WERI-Rb-1 (cell line): Measurements from ENCODE around the gene CPA4.

ENCODE experiments used
- DNase-seq: peaks from one replicate; pipeline ENCODE4 v3.0.0-alpha.2; 2020
- H3K27ac ChIP-seq: fragments of 250-450 bp; sonication (Bioruptor Pico); 2 replicates; pipeline ENCODE4 v1.5.1; 2020; ENCODE audit warnings: mild to moderate bottlenecking, moderate library complexity
- H3K27me3 ChIP-seq: fragments of 250-450 bp; sonication (Bioruptor Pico); 2 replicates; pipeline ENCODE4 v1.5.1; 2021; ENCODE audit warnings: mild to moderate bottlenecking, low read depth, moderate library complexity; ENCODE audit not compliant: insufficient read depth, severe bottlenecking
- H3K36me3 ChIP-seq: fragments of 250-450 bp; sonication (Bioruptor Pico); 2 replicates; pipeline ENCODE4 v1.5.1; 2020; ENCODE audit warnings: mild to moderate bottlenecking, moderate library complexity
- H3K4me3 ChIP-seq: 2 replicates; pipeline ENCODE4 v1.5.1; 2011; ENCODE audit warnings: low read depth, mild to moderate bottlenecking, control low read depth, low read length
- H3K9me3 ChIP-seq: fragments of 250-450 bp; sonication (Bioruptor Pico); 2 replicates; pipeline ENCODE4 v1.5.1; 2021; ENCODE audit warnings: mild to moderate bottlenecking, moderate library complexity; ENCODE audit not compliant: severe bottlenecking
- TF ChIP-seq, protein P1 (sequence below): IDR thresholded peaks from 2 replicates; pipeline ENCODE4 v1.5.1; 2011; ENCODE audit warnings: low read depth, mild to moderate bottlenecking, control low read depth, inconsistent platforms, low read length

CPA4 gene

GRCh38 chr7:130303127-130303526, 10.2 kb downstream of the CPA4 start:
- Histone ChIP-seq H3K9me3 (no peaks in the 10 kb centered on the region), H3K4me3 (no peak overlapping the region), H3K27ac (no peak overlapping the region), H3K36me3 (no peaks in the 10 kb centered on the region), H3K27me3 (no peaks in the 10 kb centered on the region)
- DNase-seq, result no peak
- TF ChIP-seq, protein P1, sequence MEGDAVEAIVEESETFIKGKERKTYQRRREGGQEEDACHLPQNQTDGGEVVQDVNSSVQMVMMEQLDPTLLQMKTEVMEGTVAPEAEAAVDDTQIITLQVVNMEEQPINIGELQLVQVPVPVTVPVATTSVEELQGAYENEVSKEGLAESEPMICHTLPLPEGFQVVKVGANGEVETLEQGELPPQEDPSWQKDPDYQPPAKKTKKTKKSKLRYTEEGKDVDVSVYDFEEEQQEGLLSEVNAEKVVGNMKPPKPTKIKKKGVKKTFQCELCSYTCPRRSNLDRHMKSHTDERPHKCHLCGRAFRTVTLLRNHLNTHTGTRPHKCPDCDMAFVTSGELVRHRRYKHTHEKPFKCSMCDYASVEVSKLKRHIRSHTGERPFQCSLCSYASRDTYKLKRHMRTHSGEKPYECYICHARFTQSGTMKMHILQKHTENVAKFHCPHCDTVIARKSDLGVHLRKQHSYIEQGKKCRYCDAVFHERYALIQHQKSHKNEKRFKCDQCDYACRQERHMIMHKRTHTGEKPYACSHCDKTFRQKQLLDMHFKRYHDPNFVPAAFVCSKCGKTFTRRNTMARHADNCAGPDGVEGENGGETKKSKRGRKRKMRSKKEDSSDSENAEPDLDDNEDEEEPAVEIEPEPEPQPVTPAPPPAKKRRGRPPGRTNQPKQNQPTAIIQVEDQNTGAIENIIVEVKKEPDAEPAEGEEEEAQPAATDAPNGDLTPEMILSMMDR, result no peak

DNA sequence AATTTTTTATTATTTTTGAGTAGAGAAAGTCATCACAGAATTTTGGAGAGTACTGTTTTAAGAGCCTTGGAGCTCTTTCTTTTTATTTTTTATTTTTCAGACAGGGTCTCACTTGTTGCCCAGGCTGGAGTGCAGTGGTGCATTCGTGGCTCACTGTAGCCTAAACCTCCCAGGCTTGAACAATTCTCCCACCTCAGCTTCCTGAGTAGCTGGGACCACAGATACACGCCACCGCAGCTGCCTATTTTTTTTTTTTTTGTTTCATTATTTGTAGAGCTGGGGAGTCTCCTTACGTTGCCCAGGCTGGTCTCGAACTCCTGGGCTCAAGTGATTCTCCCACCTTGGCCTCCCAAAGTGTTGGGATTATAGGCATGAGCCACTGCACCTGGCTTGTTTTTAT, 10.6 kb downstream of the CPA4 start:
- Histone ChIP-seq H3K9me3 (no peaks in the 10 kb centered on the region), H3K27ac (no peak overlapping the region), H3K4me3 (no peak overlapping the region), H3K27me3 (no peaks in the 10 kb centered on the region), H3K36me3 (no peaks in the 10 kb centered on the region)
- TF ChIP-seq, protein P1, result no peak
- no peak for DNase-seq

- no peak for DNase-seq
- no peaks in the 10 kb centered on the region for H3K27me3 ChIP-seq
- no peak overlapping the region for H3K4me3 ChIP-seq
- no peaks in the 10 kb centered on the region for H3K9me3 ChIP-seq
- H3K27ac ChIP-seq, result no peak overlapping the region
- no peaks in the 10 kb centered on the region for H3K36me3 ChIP-seq
- TF ChIP-seq, protein P1, result no peak
Measured at GRCh38 chr7:130303982-130304381, 11.0 kb downstream of the CPA4 start.

DNA sequence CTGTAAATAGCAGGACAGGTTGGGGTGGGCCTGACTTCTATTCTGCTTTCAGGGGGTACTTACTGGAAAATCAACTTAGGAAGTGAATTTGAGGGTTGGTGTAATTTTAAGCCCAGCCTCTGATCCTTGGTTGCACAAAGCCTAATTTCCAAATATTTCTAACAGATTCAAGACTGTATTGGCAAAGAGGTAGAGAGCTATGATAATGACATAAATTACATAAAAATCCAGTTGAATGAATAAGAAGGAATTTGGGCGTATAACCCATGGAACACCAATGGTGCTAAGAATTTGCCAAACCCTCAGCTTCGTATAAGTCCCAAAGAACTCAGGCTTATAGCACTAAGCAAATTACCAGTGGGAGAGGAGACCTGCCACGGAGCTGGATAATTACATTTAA, 11.9 kb downstream of the CPA4 start:
- H3K4me3 ChIP-seq, result no peak overlapping the region
- no peak overlapping the region for H3K27ac ChIP-seq
- TF ChIP-seq, protein P1, result no peak

DNA sequence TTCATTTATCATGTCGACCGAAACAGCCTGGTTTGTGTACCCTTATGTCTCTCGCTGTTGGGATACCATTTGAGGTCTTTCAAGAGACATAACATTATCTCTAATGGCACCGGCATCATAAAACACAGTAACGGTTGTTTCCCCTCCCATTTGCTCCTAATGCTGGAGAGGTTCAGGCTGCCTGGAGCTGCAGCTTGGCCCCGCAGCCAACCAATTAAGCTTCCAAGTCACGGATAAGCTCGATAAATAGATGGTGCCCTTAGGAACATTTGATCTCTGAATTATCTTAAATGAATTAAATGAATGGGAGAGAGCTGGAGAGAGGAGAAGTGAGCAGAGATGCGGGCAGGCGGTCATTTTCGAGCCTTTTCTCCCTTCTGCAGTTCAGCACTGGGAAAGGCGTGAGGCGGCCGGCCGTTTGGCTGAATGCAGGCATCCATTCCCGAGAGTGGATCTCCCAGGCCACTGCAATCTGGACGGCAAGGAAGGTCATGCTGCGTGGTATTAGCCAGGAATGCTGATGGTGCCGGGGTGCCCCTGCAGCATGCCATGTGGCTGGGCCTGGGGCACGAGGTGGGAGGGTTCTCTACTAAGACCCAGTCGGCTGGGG, 12.6 kb downstream of the CPA4 start:
- no peak overlapping the region for H3K27ac ChIP-seq
- H3K36me3 ChIP-seq, result no peaks in the 10 kb centered on the region
- H3K27me3 ChIP-seq, result no peaks in the 10 kb centered on the region
- H3K9me3 ChIP-seq, result no peaks in the 10 kb centered on the region
- no peak overlapping the region for H3K4me3 ChIP-seq
- no peak for DNase-seq
- TF ChIP-seq, protein P1, result no peak

More for the DNA sequence above, 11.9 kb downstream of the CPA4 start:
- no peak for DNase-seq
- H3K36me3 ChIP-seq, result no peaks in the 10 kb centered on the region
- H3K27me3 ChIP-seq, result no peaks in the 10 kb centered on the region
- H3K9me3 ChIP-seq, result no peaks in the 10 kb centered on the region

DNA sequence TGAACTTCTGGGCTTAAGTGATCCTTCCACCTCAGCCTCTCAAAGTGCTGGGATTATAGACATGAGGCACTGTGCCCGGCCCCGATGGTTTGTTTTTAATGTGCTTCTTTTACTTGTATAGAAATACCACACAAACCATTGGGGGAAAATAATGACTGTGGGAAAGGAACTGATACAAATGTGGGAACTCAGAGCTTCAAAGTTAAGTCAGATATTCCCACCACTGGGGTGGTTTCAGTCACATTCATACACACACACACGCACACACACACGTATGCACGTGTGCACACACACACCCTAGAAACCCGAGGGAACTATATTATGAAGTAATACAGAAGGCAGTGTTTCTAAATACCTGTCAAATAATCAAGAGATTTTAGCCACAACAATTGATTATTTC, 17.0 kb downstream of the CPA4 start:
- H3K36me3 ChIP-seq, result no peaks in the 10 kb centered on the region
- H3K4me3 ChIP-seq, result no peak overlapping the region
- H3K9me3 ChIP-seq, result peaks cover 3% of the 10 kb centered on the region
- H3K27ac ChIP-seq, result no peak overlapping the region
- H3K27me3 ChIP-seq, result no peaks in the 10 kb centered on the region
- DNase-seq, result no peak
- TF ChIP-seq, protein P1, result no peak
